ENCODE results near the gene PTPRN2. TPM values are rescaled to one million over a fixed set of nuclear protein-coding genes. Genes with fewer than 3 reads are reported as not detected.

The PTPRN2 gene
- total RNA-seq, 4 donors from 2014 or later: 6.6 to 10.7 (median 8.2) TPM

GRCh38 chr7:158019726-158020705 is 567.6 kb downstream of the PTPRN2 start:
- Histone ChIP-seq H3K27ac (no peak overlapping the region), H3K4me3 (no peak overlapping the region), H3K27me3 (no peaks in the 10 kb centered on the region), H3K4me1 (peaks cover 0 to 25% (median 5%) of the 10 kb centered on the region in 4 donors), H3K36me3 (no peaks in the 10 kb centered on the region), H3K9me3 (no peaks in the 10 kb centered on the region)
- 89 to 93% methylated on average over 26 to 27 of the region's 27 CpGs for WGBS, 2 donors
- TF ChIP-seq CTCF (IDR thresholded peaks at IDR 0.05) (no peak), POLR2A (IDR thresholded peaks at IDR 0.05) (no peak), EP300 (IDR thresholded peaks at IDR 0.05) (no peak)
- no peak for DNase-seq (ENCODE audit: low spot score in 2 of 2)

DNA sequence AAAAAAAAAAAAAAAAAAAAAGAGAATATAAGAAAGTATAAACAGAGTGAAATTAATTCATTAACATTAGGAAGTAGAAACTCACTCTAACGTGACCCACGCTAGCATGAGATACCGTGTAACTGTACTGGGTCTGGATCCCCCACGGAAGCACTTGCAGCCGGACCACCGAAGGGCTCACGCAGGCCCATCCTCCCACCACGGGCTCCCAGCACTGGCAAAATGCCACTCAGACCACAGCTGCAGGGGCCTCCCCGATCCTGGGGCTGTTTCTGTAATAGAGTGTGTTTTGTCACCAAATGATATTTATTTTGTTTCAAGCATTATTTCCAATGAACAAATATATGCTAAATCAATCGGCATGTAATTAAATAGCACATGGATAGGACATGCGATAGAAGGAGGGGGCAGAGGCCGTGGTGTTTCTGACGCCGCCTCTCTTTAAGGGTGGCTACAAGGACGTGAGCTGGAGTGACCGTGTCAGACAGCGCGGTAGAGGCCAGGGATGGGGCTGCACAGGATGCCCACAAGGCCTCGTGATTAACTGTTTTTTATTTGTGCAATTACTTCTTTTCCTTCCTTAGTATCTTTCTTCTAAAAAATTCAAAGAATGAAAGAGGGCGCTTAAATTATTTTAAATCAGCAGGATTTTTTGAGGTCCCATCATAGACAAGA is 568.5 kb downstream of the PTPRN2 start:
- TF ChIP-seq CTCF (IDR thresholded peaks at IDR 0.05) (no peak), POLR2A (IDR thresholded peaks at IDR 0.05) (no peak), EP300 (IDR thresholded peaks at IDR 0.05) (no peak)

GRCh38 chr7:158018098-158018762 is 569.4 kb downstream of the PTPRN2 start:
- TF ChIP-seq POLR2A (IDR thresholded peaks at IDR 0.05): no peak
- TF ChIP-seq CTCF (IDR thresholded peaks at IDR 0.05): no peak
- no peak for TF ChIP-seq EP300 (IDR thresholded peaks at IDR 0.05)
- Histone ChIP-seq H3K36me3 (no peaks in the 10 kb centered on the region), H3K4me3 (no peak overlapping the region), H3K9me3 (no peaks in the 10 kb centered on the region), H3K4me1 (peaks cover 0 to 26% (median 5%) of the 10 kb centered on the region in 4 donors), H3K27me3 (no peaks in the 10 kb centered on the region), H3K27ac (no peak overlapping the region)
- WGBS, 2 donors: 89 to 91% methylated on average over 19 of the region's 19 CpGs
- no peak for DNase-seq (ENCODE audit: low spot score in 2 of 2)

More for the DNA sequence above, 568.5 kb downstream of the PTPRN2 start:
- Histone ChIP-seq H3K36me3 (no peaks in the 10 kb centered on the region), H3K4me1 (peaks cover 0 to 26% (median 5%) of the 10 kb centered on the region in 4 donors), H3K9me3 (no peaks in the 10 kb centered on the region), H3K4me3 (no peak overlapping the region), H3K27ac (no peak overlapping the region), H3K27me3 (no peaks in the 10 kb centered on the region)
- WGBS, 2 donors: 69 to 71% methylated on average over 20 of the region's 20 CpGs
- no peak for DNase-seq (ENCODE audit: low spot score in 2 of 2)

DNA sequence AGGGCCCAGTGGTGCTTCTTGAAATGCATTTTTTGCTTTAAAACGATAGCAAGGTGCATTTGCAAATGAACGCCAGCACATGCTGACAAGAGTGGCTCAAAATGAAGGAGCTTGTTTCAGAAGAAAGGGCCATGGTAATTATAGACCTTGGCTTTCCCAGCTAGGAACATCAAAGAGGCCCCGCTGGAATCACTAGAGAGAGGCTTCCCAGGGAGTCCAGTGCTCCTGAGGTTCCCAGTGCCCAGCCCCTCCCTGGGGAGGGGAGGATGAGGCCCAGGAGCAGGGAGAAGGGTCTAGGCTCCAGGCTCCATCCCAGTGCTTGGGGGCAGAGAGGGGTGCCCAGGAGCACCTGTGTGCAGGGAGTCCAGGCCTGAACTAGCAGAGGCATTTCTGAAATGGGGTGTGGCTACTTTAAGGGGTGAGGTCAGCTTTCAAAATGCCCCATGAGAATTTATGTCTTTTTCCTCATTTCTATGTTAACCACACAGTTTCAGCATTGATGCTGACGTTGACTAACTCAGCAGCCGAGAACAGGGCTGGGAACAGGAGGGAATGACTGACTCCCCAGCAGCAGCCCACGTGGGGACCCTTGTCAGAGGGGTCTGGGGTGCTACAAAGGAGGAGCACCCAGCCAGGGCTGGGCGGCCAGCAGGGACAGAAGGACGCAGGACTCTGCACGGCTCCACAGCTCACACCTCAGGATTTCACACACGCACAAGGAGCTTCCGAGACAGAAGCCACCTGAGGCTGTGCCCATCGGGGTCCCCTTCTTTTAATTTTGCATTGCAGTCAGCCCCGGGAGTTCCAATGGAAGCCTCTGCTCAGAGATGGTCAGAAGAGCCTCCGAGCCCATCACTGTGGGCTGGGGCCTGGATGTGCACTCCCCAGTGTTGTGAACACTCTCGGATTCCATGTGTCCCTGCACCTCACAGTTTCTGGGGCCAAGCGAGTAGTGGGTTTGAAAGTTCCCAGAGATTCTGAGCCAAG is 570.2 kb downstream of the PTPRN2 start:
- no peak for TF ChIP-seq POLR2A (IDR thresholded peaks at IDR 0.05)
- no peak for TF ChIP-seq CTCF (IDR thresholded peaks at IDR 0.05)
- TF ChIP-seq EP300 (IDR thresholded peaks at IDR 0.05): no peak
- H3K27me3 ChIP-seq: no peaks in the 10 kb centered on the region
- DNase-seq (ENCODE audit: low spot score in 2 of 2): no peak
- no peak overlapping the region for H3K27ac ChIP-seq
- H3K4me1 ChIP-seq: peaks cover 0 to 26% (median 5%) of the 10 kb centered on the region in 4 donors
- H3K36me3 ChIP-seq: no peaks in the 10 kb centered on the region
- no peaks in the 10 kb centered on the region for H3K9me3 ChIP-seq
- H3K4me3 ChIP-seq: no peak overlapping the region
- 79 to 81% methylated on average over 16 of the region's 16 CpGs for WGBS, 2 donors
